K562 (cell line): Measurements from ENCODE around the gene CCDC187. TPM values are rescaled to one million over a fixed set of nuclear protein-coding genes. Genes with fewer than 3 reads are reported as not detected.

Experiments used
- ATF1 ChIP-seq, 2 experiments: fragments of 450-650 bp in 1 of 2; IDR thresholded peaks; 2 replicates each; pipeline ENCODE4 v1.6.1; 2016; ENCODE audit warnings: missing compliant biosample characterization in 1 of 2, missing genetic modification characterization in 1 of 2
- BCL6 ChIP-seq: fragments of 250-450 bp; sonication (Bioruptor Pico); IDR thresholded peaks from 2 replicates; pipeline ENCODE4 v1.4.0; 2020
- FIP1L1 ChIP-seq: fragments of 200-400 bp; formaldehyde crosslinking; IDR thresholded peaks from 2 replicates; pipeline ENCODE4 v1.6.1; 2018; ENCODE audit warnings: mild to moderate bottlenecking, low read depth, low read length; ENCODE audit not compliant: poor library complexity, severe bottlenecking
- KDM1A ChIP-seq, 2 experiments: fragments of 450-650 bp; IDR thresholded peaks; 2 replicates each; pipeline ENCODE4 v1.6.1; 2016; ENCODE audit warnings: mild to moderate bottlenecking in 2 of 2
- KLF16 ChIP-seq: IDR thresholded peaks from 2 replicates; pipeline ENCODE4 v1.6.1; 2016; ENCODE audit warnings: antibody characterized with exemption
- MBD2 ChIP-seq: sonication (generic); IDR thresholded peaks from 2 replicates; pipeline ENCODE4 v1.6.1; 2016; ENCODE audit warnings: low read depth, borderline replicate concordance
- MYC ChIP-seq, 2 experiments: fragments of 250-450 bp in 1 of 2; sonication (Bioruptor Pico) in 1 of 2; IDR thresholded peaks; 2 replicates each; pipeline versions ENCODE4 v1.5.1 to v1.6.1; 2012 to 2021; ENCODE audit warnings: low read depth in 2 of 2, borderline replicate concordance in 1 of 2, improper control_type of control experiment in 1 of 2, low read length in 1 of 2, mild to moderate bottlenecking in 1 of 2, moderate library complexity in 1 of 2
- MYNN ChIP-seq, 2 experiments: sonication (generic); formaldehyde crosslinking in 1 of 2; IDR thresholded peaks; 2 replicates each; pipeline versions ENCODE4 v1.5.0 to v1.6.1; 2016 to 2020; ENCODE audit warnings: antibody characterized with exemption in 1 of 2, missing genetic modification reagents in 1 of 2
- NCOR1 ChIP-seq: fragments of 450-650 bp; IDR thresholded peaks from 2 replicates; pipeline ENCODE4 v1.6.1; 2016; ENCODE audit warnings: mild to moderate bottlenecking, moderate library complexity
- RBFOX2 ChIP-seq: fragments of 200-400 bp; formaldehyde crosslinking; IDR thresholded peaks from 2 replicates; pipeline ENCODE4 v1.6.1; 2017; ENCODE audit warnings: low read depth, mild to moderate bottlenecking, low read length, moderate library complexity
- RFX7 ChIP-seq: fragments of 250-450 bp; sonication (Bioruptor Pico); IDR thresholded peaks from 2 replicates; pipeline ENCODE4 v1.5.1; 2021; ENCODE audit warnings: mild to moderate bottlenecking
- UBTF ChIP-seq, 2 experiments: IDR thresholded peaks; 2 replicates each; pipeline ENCODE4 v1.6.1; 2012; ENCODE audit warnings: improper control_type of control experiment in 2 of 2, low read depth in 2 of 2, low read length in 2 of 2, borderline replicate concordance in 1 of 2
- ZNF143 ChIP-seq: sonication (generic); formaldehyde crosslinking; IDR thresholded peaks from 2 replicates; pipeline ENCODE4 v1.9.0; 2022; ENCODE audit warnings: mild to moderate bottlenecking, missing genetic modification reagents
- polyA plus RNA-seq, 8 experiments: library from polyadenylated mRNA; depleted of rRNA in 4 of 8; stranded (reverse) in 5 of 8; unstranded in 3 of 8; fragments of >200 nt; fragmentation: Nextera tagmentation in 2 of 8; fragmentation: Illumina TruSeq in 1 of 8; extraction: Ambion mirVana in 2 of 8; extraction: Trizol in 1 of 8; gene quantifications; 2 replicates each; pipeline versions ENCODE4 v1.2.1 to v1.2.3, GENCODE V29; 2011 to 2014; ENCODE audit warnings: inconsistent platforms in 1 of 8, missing spikeins in 1 of 8
- total RNA-seq, 7 experiments: library from RNA; depleted of rRNA in 6 of 7; stranded (reverse); fragments of >200 nt in 6 of 7; fragmentation: Illumina TruSeq in 2 of 7; extraction: Trizol in 2 of 7; gene quantifications; 2 replicates each; pipeline versions ENCODE4 v1.2.1 to v1.2.3, GENCODE V29; 2011 to 2021; ENCODE audit warnings: low replicate concordance in 1 of 7
- TF ChIP-seq, protein P1 (sequence below): sonication (generic); formaldehyde crosslinking; IDR thresholded peaks from 2 replicates; pipeline ENCODE4 v1.8.0; 2022; ENCODE audit warnings: mild to moderate bottlenecking, missing genetic modification reagents, borderline replicate concordance
- TF ChIP-seq, protein P2 (sequence below): fragments of 250-450 bp; sonication (Bioruptor Pico); IDR thresholded peaks from 2 replicates; pipeline ENCODE4 v1.4.0; 2020

CCDC187 gene
- total and polyA plus RNA-seq, 9 of the 15 experiments (the other 6 are each of a cell fraction or from before 2014, with no cell fraction given): not detected

DNA sequence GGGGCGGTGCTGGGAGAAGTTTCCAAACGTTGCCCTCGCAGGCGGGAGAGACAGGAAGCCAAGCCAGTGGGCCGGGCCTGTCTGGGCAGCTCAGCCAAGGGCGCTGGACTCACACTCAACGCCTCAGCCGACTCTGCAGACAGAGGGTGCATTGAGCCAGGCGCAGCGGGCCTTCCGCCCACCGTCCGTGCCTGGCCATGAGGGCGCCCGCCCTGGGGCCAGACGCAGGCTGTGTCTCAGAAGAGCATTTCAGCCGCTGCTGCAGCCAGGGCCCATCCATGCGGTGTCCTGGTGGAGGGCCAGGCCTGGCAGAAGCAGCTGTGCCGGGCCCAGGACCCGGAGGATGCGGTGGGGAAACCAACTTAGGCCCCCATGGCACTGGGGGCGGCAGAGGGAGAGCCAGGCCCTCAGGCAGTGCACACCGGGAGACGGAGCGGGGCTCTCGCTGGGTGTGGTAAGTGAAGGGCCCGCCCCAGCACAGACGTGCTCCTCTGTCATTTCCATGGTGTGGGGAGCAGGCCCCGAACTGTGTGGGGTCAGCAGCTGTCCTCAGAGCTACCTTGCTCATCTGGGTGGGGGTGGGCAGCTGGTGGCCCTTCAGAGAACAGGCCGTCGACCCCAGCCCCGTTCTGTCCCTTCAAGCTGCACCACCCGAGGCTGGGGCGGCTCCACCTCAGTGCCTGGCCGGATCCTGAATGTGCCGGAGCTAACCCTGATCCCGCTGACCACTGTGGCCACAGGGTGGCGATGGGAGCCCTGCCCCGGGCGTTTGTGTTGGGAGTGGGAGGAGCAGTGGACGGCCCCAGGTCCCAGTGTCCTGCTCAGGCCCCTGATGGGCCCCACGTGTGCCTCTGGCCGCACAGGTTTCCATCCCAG is 41.6 kb upstream of the CCDC187 start (continued):
- TF ChIP-seq, protein P1, sequence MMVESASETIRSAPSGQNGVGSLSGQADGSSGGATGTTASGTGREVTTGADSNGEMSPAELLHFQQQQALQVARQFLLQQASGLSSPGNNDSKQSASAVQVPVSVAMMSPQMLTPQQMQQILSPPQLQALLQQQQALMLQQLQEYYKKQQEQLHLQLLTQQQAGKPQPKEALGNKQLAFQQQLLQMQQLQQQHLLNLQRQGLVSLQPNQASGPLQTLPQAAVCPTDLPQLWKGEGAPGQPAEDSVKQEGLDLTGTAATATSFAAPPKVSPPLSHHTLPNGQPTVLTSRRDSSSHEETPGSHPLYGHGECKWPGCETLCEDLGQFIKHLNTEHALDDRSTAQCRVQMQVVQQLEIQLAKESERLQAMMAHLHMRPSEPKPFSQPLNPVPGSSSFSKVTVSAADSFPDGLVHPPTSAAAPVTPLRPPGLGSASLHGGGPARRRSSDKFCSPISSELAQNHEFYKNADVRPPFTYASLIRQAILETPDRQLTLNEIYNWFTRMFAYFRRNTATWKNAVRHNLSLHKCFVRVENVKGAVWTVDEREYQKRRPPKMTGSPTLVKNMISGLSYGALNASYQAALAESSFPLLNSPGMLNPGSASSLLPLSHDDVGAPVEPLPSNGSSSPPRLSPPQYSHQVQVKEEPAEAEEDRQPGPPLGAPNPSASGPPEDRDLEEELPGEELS: no peak
- TF ChIP-seq, protein P2, sequence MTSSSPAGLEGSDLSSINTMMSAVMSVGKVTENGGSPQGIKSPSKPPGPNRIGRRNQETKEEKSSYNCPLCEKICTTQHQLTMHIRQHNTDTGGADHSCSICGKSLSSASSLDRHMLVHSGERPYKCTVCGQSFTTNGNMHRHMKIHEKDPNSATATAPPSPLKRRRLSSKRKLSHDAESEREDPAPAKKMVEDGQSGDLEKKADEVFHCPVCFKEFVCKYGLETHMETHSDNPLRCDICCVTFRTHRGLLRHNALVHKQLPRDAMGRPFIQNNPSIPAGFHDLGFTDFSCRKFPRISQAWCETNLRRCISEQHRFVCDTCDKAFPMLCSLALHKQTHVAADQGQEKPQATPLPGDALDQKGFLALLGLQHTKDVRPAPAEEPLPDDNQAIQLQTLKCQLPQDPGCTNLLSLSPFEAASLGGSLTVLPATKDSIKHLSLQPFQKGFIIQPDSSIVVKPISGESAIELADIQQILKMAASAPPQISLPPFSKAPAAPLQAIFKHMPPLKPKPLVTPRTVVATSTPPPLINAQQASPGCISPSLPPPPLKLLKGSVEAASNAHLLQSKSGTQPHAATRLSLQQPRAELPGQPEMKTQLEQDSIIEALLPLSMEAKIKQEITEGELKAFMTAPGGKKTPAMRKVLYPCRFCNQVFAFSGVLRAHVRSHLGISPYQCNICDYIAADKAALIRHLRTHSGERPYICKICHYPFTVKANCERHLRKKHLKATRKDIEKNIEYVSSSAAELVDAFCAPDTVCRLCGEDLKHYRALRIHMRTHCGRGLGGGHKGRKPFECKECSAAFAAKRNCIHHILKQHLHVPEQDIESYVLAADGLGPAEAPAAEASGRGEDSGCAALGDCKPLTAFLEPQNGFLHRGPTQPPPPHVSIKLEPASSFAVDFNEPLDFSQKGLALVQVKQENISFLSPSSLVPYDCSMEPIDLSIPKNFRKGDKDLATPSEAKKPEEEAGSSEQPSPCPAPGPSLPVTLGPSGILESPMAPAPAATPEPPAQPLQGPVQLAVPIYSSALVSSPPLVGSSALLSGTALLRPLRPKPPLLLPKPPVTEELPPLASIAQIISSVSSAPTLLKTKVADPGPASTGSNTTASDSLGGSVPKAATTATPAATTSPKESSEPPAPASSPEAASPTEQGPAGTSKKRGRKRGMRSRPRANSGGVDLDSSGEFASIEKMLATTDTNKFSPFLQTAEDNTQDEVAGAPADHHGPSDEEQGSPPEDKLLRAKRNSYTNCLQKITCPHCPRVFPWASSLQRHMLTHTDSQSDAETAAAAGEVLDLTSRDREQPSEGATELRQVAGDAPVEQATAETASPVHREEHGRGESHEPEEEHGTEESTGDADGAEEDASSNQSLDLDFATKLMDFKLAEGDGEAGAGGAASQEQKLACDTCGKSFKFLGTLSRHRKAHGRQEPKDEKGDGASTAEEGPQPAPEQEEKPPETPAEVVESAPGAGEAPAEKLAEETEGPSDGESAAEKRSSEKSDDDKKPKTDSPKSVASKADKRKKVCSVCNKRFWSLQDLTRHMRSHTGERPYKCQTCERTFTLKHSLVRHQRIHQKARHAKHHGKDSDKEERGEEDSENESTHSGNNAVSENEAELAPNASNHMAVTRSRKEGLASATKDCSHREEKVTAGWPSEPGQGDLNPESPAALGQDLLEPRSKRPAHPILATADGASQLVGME: no peak
- TF ChIP-seq RBFOX2 (peak; percentile 64; the same call in 1 of the 2 replicates), ATF1 (CRISPR knock-in tag; IDR thresholded peaks at IDR 0.05) (no peak), ATF1 (tag; IDR thresholded peaks at IDR 0.05) (peak; percentile 42; the same call in 1 of the 2 replicates), KLF16 (peak; percentile 61; the same call in 1 of the 2 replicates), ZNF143 (no peak), BCL6 (no peak), KDM1A (IDR thresholded peaks at IDR 0.05) (no peak), UBTF (IDR thresholded peaks at IDR 0.05; ENCODE audit: borderline replicate concordance in 1 of 2, low read depth in 2 of 2, low read length in 2 of 2) (peak in 1 of 2 experiments; percentile 55; a peak in 1 of 4 replicates), MYNN (IDR thresholded peaks at IDR 0.05) (no peak), MYNN (CRISPR knock-in tag; IDR thresholded peaks at IDR 0.05) (no peak), FIP1L1 (peak; percentile 58), RFX7 (CRISPR knock-in tag) (no peak), MBD2 (peak; percentile 46; the same call in 1 of the 2 replicates), NCOR1 (no peak), MYC (IDR thresholded peaks at IDR 0.05; ENCODE audit: low read depth, low read length) (peak; percentile 61), MYC (CRISPR knock-in tag; IDR thresholded peaks at IDR 0.05; ENCODE audit: borderline replicate concordance, low read depth) (no peak)
